Esophagus (tissue), 2 donors: ENCODE results near the gene MYD88. TPM values are rescaled to one million over a fixed set of nuclear protein-coding genes. Genes with fewer than 3 reads are reported as not detected.

Source experiments
- H3K27ac ChIP-seq, 2 donors: one replicate each; pipeline ENCODE4 v1.5.1; 2013; ENCODE audit warnings: low read depth in 2 of 2, mild to moderate bottlenecking in 2 of 2, inconsistent platforms in 1 of 2, low read length in 1 of 2, moderate library complexity in 1 of 2
- H3K27me3 ChIP-seq, 2 donors: one replicate each; pipeline ENCODE4 v1.6.1; 2013; ENCODE audit warnings: low read length in 2 of 2, control low read depth in 1 of 2, mild to moderate bottlenecking in 1 of 2; ENCODE audit not compliant: insufficient read depth in 2 of 2, control insufficient read depth in 1 of 2
- H3K36me3 ChIP-seq, 2 donors: one replicate each; pipeline ENCODE4 v1.6.1; 2013; ENCODE audit warnings: low read length in 1 of 2; ENCODE audit not compliant: control insufficient read depth in 2 of 2, insufficient read depth in 2 of 2
- H3K4me1 ChIP-seq, 2 donors: one replicate each; pipeline ENCODE4 v1.6.1; 2013; ENCODE audit warnings: low read length in 1 of 2; ENCODE audit not compliant: control insufficient read depth in 2 of 2, insufficient read depth in 2 of 2
- H3K4me3 ChIP-seq, 2 donors: one replicate each; pipeline ENCODE4 v1.5.1; 2013; ENCODE audit warnings: low read length in 2 of 2, mild to moderate bottlenecking in 2 of 2, low read depth in 1 of 2, moderate library complexity in 1 of 2
- H3K9me3 ChIP-seq, 2 donors: one replicate each; pipeline ENCODE4 v1.6.1; 2013; ENCODE audit warnings: mild to moderate bottlenecking in 2 of 2, low read depth in 1 of 2, low read length in 1 of 2, moderate library complexity in 1 of 2; ENCODE audit not compliant: control insufficient read depth in 2 of 2, insufficient read depth in 1 of 2
- WGBS, 2 donors: extraction: QIAGEN DNeasy Blood & Tissue Kit; methylation state at CpG; one replicate each; pipeline ENCODE4 v1.1.7; 2013; 5-methylcytosine and 5-hydroxymethylcytosine counted together
- polyA plus RNA-seq, 2 donors: library from polyadenylated mRNA; stranded (reverse); fragments of 200-250 nt; gene quantifications; one replicate each; pipeline ENCODE4 v1.2.3, GENCODE V29; 2013
- donor health status: healthy with polysubstance abuse.
- donor health status: Bipolar disorder and iron deficiency.

Gene MYD88
- 10 to 100 TPM; 26.5 to 44.0 TPM for polyA plus RNA-seq

- WGBS, 2 donors, result 0 to 1% methylated on average over 63 to 65 of the region's 65 CpGs
- Histone ChIP-seq H3K4me1 (peaks cover 10 to 23% of the 10 kb centered on the region in 2 donors), H3K36me3 (peaks cover 8 to 18% of the 10 kb centered on the region in 2 donors), H3K27ac (peak within 1 kb of the TSS; percentile 96), H3K27me3 (no peaks in the 10 kb centered on the region), H3K9me3 (no peaks in the 10 kb centered on the region), H3K4me3 (peak within 1 kb of the TSS; percentile 95 to 98)
Measured at GRCh38 chr3:38138349-38139190, at the start of gene MYD88. TSS of gene MYD88 (plus strand) at chr3:38138661. CDS start at chr3:38138701, 40 bp downstream.

- H3K4me3 ChIP-seq, result no peak overlapping the region
- H3K36me3 ChIP-seq, result no peaks in the 10 kb centered on the region
- 77 to 78% methylated on average over 2 of the region's 2 CpGs for WGBS, 2 donors
- H3K27ac ChIP-seq, result no peak overlapping the region
- H3K9me3 ChIP-seq, result peaks cover 0 to 3% of the 10 kb centered on the region in 2 donors
- no peaks in the 10 kb centered on the region for H3K27me3 ChIP-seq
- no peaks in the 10 kb centered on the region for H3K4me1 ChIP-seq
Measured at GRCh38 chr3:38089163-38089562, 49.3 kb upstream of the MYD88 start.

- Histone ChIP-seq H3K27me3 (no peaks in the 10 kb centered on the region), H3K4me1 (no peaks in the 10 kb centered on the region), H3K27ac (no peak overlapping the region), H3K36me3 (no peaks in the 10 kb centered on the region), H3K9me3 (no peaks in the 10 kb centered on the region), H3K4me3 (no peak overlapping the region)
- WGBS, 2 donors, result 85 to 92% methylated on average over 3 of the region's 3 CpGs
Measured at GRCh38 chr3:38090453-38090852, 48.0 kb upstream of the MYD88 start.

GRCh38 chr3:38094999-38095398 is 43.5 kb upstream of the MYD88 start:
- H3K4me3 ChIP-seq, result no peak overlapping the region
- no peaks in the 10 kb centered on the region for H3K4me1 ChIP-seq
- H3K27me3 ChIP-seq, result no peaks in the 10 kb centered on the region
- H3K36me3 ChIP-seq, result no peaks in the 10 kb centered on the region
- WGBS, 2 donors, result 85 to 86% methylated on average over 3 of the region's 3 CpGs
- H3K27ac ChIP-seq, result no peak overlapping the region
- H3K9me3 ChIP-seq, result no peaks in the 10 kb centered on the region

GRCh38 chr3:38095669-38096483 is 42.6 kb upstream of the MYD88 start:
- Histone ChIP-seq H3K36me3 (no peaks in the 10 kb centered on the region), H3K4me1 (no peaks in the 10 kb centered on the region), H3K27ac (no peak overlapping the region), H3K9me3 (no peaks in the 10 kb centered on the region), H3K27me3 (no peaks in the 10 kb centered on the region), H3K4me3 (no peak overlapping the region)
- 82 to 87% methylated on average over 6 of the region's 6 CpGs for WGBS, 2 donors

GRCh38 chr3:38097446-38098375 is 40.8 kb upstream of the MYD88 start:
- Histone ChIP-seq H3K4me3 (no peak overlapping the region), H3K4me1 (no peaks in the 10 kb centered on the region), H3K36me3 (no peaks in the 10 kb centered on the region), H3K27ac (no peak overlapping the region), H3K9me3 (no peaks in the 10 kb centered on the region), H3K27me3 (no peaks in the 10 kb centered on the region)
- 71 to 72% methylated on average over 19 of the region's 19 CpGs for WGBS, 2 donors

GRCh38 chr3:38098376-38098723 is 40.1 kb upstream of the MYD88 start:
- no peak overlapping the region for H3K4me3 ChIP-seq
- H3K27me3 ChIP-seq, result no peaks in the 10 kb centered on the region
- no peaks in the 10 kb centered on the region for H3K36me3 ChIP-seq
- no peak overlapping the region for H3K27ac ChIP-seq
- H3K9me3 ChIP-seq, result no peaks in the 10 kb centered on the region
- no peaks in the 10 kb centered on the region for H3K4me1 ChIP-seq
- 88 to 91% methylated on average over 9 of the region's 9 CpGs for WGBS, 2 donors

- WGBS, 2 donors, result 30 to 39% methylated on average over 4 to 5 of the region's 5 CpGs
- Histone ChIP-seq H3K27me3 (no peaks in the 10 kb centered on the region), H3K9me3 (no peaks in the 10 kb centered on the region), H3K4me1 (no peaks in the 10 kb centered on the region), H3K36me3 (no peaks in the 10 kb centered on the region), H3K27ac (no peak overlapping the region), H3K4me3 (no peak overlapping the region)
Measured at GRCh38 chr3:38099518-38099917, 38.9 kb upstream of the MYD88 start.

- no peaks in the 10 kb centered on the region for H3K4me1 ChIP-seq
- WGBS, 2 donors, result 85 to 86% methylated on average over 3 of the region's 3 CpGs
- H3K9me3 ChIP-seq, result no peaks in the 10 kb centered on the region
- no peaks in the 10 kb centered on the region for H3K27me3 ChIP-seq
- H3K36me3 ChIP-seq, result no peaks in the 10 kb centered on the region
- no peak overlapping the region for H3K27ac ChIP-seq
- no peak overlapping the region for H3K4me3 ChIP-seq
Measured at GRCh38 chr3:38100498-38100897, 38.0 kb upstream of the MYD88 start.
